BLaER1 (cell line): ENCODE results near the gene WASHC3.
"Not testable (repeated sequence)": the region's sequence is repeated elsewhere in the genome, so short reads cannot be mapped to it uniquely, and the experiment has no call there.

Experiments
- H3K27ac ChIP-seq: shearing (Covaris generic); formaldehyde crosslinking; 2 replicates; pipeline ENCODE4 v1.8.1; 2022
- H3K27me3 ChIP-seq: shearing (Covaris generic); formaldehyde crosslinking; 2 replicates; pipeline ENCODE4 v1.8.1; 2022
- H3K36me3 ChIP-seq: shearing (Covaris generic); formaldehyde crosslinking; 2 replicates; pipeline ENCODE4 v1.8.1; 2022
- H3K4me1 ChIP-seq: shearing (Covaris generic); formaldehyde crosslinking; 2 replicates; pipeline ENCODE4 v1.8.1; 2022
- H3K4me2 ChIP-seq: shearing (Covaris generic); formaldehyde crosslinking; 2 replicates; pipeline ENCODE4 v1.8.1; 2022
- H3K4me3 ChIP-seq: shearing (Covaris generic); formaldehyde crosslinking; 2 replicates; pipeline ENCODE4 v1.8.1; 2022
- H3K9ac ChIP-seq: shearing (Covaris generic); formaldehyde crosslinking; 2 replicates; pipeline ENCODE4 v1.8.1; 2022
- H3K9me3 ChIP-seq: shearing (Covaris generic); formaldehyde crosslinking; 2 replicates; pipeline ENCODE4 v1.8.1; 2022
- H4K20me1 ChIP-seq: shearing (Covaris generic); formaldehyde crosslinking; 2 replicates; pipeline ENCODE4 v1.8.1; 2022
- Cebpa-rat ChIP-seq: shearing (Covaris generic); IDR thresholded peaks from 2 replicates; pipeline ENCODE4 v1.8.1; 2022

The WASHC3 gene

GRCh38 chr12:102022286-102022685 lies 39.5 kb downstream of the WASHC3 start:
- no peak for TF ChIP-seq Cebpa-rat
- H3K9me3 ChIP-seq = no peaks in the 10 kb centered on the region
- H3K4me3 ChIP-seq = no peak overlapping the region
- no peaks in the 10 kb centered on the region for H3K27me3 ChIP-seq
- H3K4me1 ChIP-seq = no peaks in the 10 kb centered on the region
- H3K4me2 ChIP-seq = no peak overlapping the region
- H4K20me1 ChIP-seq = no peaks in the 10 kb centered on the region
- H3K36me3 ChIP-seq = peaks cover 23% of the 10 kb centered on the region
- no peak overlapping the region for H3K9ac ChIP-seq
- no peak overlapping the region for H3K27ac ChIP-seq

GRCh38 chr12:102021540-102022246 lies 40.1 kb downstream of the WASHC3 start:
- H3K36me3 ChIP-seq = peaks cover 23% of the 10 kb centered on the region
- no peaks in the 10 kb centered on the region for H3K4me1 ChIP-seq
- no peaks in the 10 kb centered on the region for H3K27me3 ChIP-seq
- no peak overlapping the region for H3K27ac ChIP-seq
- H3K4me3 ChIP-seq = no peak overlapping the region
- no peak for TF ChIP-seq Cebpa-rat
- H4K20me1 ChIP-seq = no peaks in the 10 kb centered on the region
- H3K9ac ChIP-seq = no peak overlapping the region
- no peak overlapping the region for H3K4me2 ChIP-seq
- no peaks in the 10 kb centered on the region for H3K9me3 ChIP-seq

- H3K9ac ChIP-seq, H3K27me3 ChIP-seq, H4K20me1 ChIP-seq: not testable (repeated sequence)
These were observed 43.2 kb downstream of the WASHC3 start for GRCh38 chr12:102018607-102019006.

GRCh38 chr12:102016472-102016871 lies 45.3 kb downstream of the WASHC3 start:
- Histone ChIP-seq H4K20me1 (no peaks in the 10 kb centered on the region), H3K4me1 (peaks cover under 1% of the 10 kb centered on the region; the same call in 1 of the 2 replicates), H3K9ac (no peak overlapping the region), H3K4me2 (no peak overlapping the region), H3K36me3 (0 out of 2 replicates have a peak, but pooled peaks cover 20% of the 10 kb centered on the region), H3K9me3 (no peaks in the 10 kb centered on the region), H3K27me3 (no peaks in the 10 kb centered on the region), H3K4me3 (no peak overlapping the region), H3K27ac (no peak overlapping the region)
- no peak for TF ChIP-seq Cebpa-rat

More at GRCh38 chr12:102018607-102019006, 43.2 kb downstream of the WASHC3 start:
- H3K36me3 ChIP-seq = peaks cover 23% of the 10 kb centered on the region
- not testable (repeated sequence) for H3K4me3 ChIP-seq, H3K4me2 ChIP-seq, H3K9me3 ChIP-seq, H3K27ac ChIP-seq, H3K4me1 ChIP-seq

GRCh38 chr12:102010265-102010994 lies 51.4 kb downstream of the WASHC3 start:
- no peak for TF ChIP-seq Cebpa-rat
- H3K4me3 ChIP-seq = no peak overlapping the region
- peak overlapping the region; percentile 68 for H3K27ac ChIP-seq
- no peaks in the 10 kb centered on the region for H3K36me3 ChIP-seq
- no peaks in the 10 kb centered on the region for H3K9me3 ChIP-seq
- H3K9ac ChIP-seq = 0 out of 2 replicates have a peak overlapping the region, but pooled peaks have one; percentile 11
- no peaks in the 10 kb centered on the region for H3K27me3 ChIP-seq
- peak overlapping the region; percentile 65 for H3K4me2 ChIP-seq
- no peaks in the 10 kb centered on the region for H4K20me1 ChIP-seq
- peaks cover 21% of the 10 kb centered on the region for H3K4me1 ChIP-seq

- no peaks in the 10 kb centered on the region for H3K9me3 ChIP-seq
- H3K9ac ChIP-seq = no peak overlapping the region
- no peaks in the 10 kb centered on the region for H3K27me3 ChIP-seq
- H3K36me3 ChIP-seq = no peaks in the 10 kb centered on the region
- H3K4me2 ChIP-seq = peak overlapping the region; percentile 65
- H3K27ac ChIP-seq = peak overlapping the region; percentile 68
- no peak for TF ChIP-seq Cebpa-rat
- no peaks in the 10 kb centered on the region for H4K20me1 ChIP-seq
- H3K4me1 ChIP-seq = peaks cover 21% of the 10 kb centered on the region
- no peak overlapping the region for H3K4me3 ChIP-seq
These were observed 52.0 kb downstream of the WASHC3 start for GRCh38 chr12:102009796-102010195.

- no peak overlapping the region for H3K4me3 ChIP-seq
- no peaks in the 10 kb centered on the region for H3K27me3 ChIP-seq
- no peak for TF ChIP-seq Cebpa-rat
- no peaks in the 10 kb centered on the region for H3K36me3 ChIP-seq
- H3K4me1 ChIP-seq = peaks cover 21% of the 10 kb centered on the region
- no peak overlapping the region for H3K27ac ChIP-seq
- H4K20me1 ChIP-seq = no peaks in the 10 kb centered on the region
- H3K9ac ChIP-seq = no peak overlapping the region
- H3K4me2 ChIP-seq = no peak overlapping the region
- H3K9me3 ChIP-seq = no peaks in the 10 kb centered on the region
These were observed 53.1 kb downstream of the WASHC3 start for GRCh38 chr12:102008615-102009126.

- Histone ChIP-seq H3K27me3 (no peaks in the 10 kb centered on the region), H3K27ac (no peak overlapping the region), H3K4me1 (peaks cover 8% of the 10 kb centered on the region), H3K36me3 (no peaks in the 10 kb centered on the region), H3K4me2 (no peak overlapping the region), H3K9me3 (no peaks in the 10 kb centered on the region), H3K9ac (no peak overlapping the region), H4K20me1 (no peaks in the 10 kb centered on the region), H3K4me3 (no peak overlapping the region)
- TF ChIP-seq Cebpa-rat = no peak
These were observed 56.5 kb downstream of the WASHC3 start for GRCh38 chr12:102005256-102005655.

- no peaks in the 10 kb centered on the region for H3K27me3 ChIP-seq
- no peak overlapping the region for H3K27ac ChIP-seq
- no peaks in the 10 kb centered on the region for H3K9me3 ChIP-seq
- no peaks in the 10 kb centered on the region for H3K36me3 ChIP-seq
- no peak overlapping the region for H3K4me2 ChIP-seq
- no peak for TF ChIP-seq Cebpa-rat
- no peak overlapping the region for H3K4me3 ChIP-seq
- no peaks in the 10 kb centered on the region for H3K4me1 ChIP-seq
- H4K20me1 ChIP-seq = no peaks in the 10 kb centered on the region
- H3K9ac ChIP-seq = no peak overlapping the region
These were observed 64.7 kb downstream of the WASHC3 start for GRCh38 chr12:101997102-101997501.

GRCh38 chr12:101995684-101996083 lies 66.1 kb downstream of the WASHC3 start:
- Histone ChIP-seq H3K9ac (no peak overlapping the region), H3K36me3 (no peaks in the 10 kb centered on the region), H3K4me3 (no peak overlapping the region), H3K4me1 (no peaks in the 10 kb centered on the region), H3K9me3 (no peaks in the 10 kb centered on the region), H3K27me3 (no peaks in the 10 kb centered on the region), H4K20me1 (no peaks in the 10 kb centered on the region), H3K27ac (no peak overlapping the region), H3K4me2 (no peak overlapping the region)
- no peak for TF ChIP-seq Cebpa-rat
